HG03095 (cell line): ENCODE measurements around the gene KRTAP9-8.
"Not testable (repeated sequence)": the region's sequence is repeated elsewhere in the genome, so short reads cannot be mapped to it uniquely, and the experiment has no call there.

Source experiments
- ATAC-seq: cut with Tn5 transposase; IDR thresholded peaks from one replicate; pipeline ENCODE4 v1.9.1; 2021; ENCODE audit warnings: moderate library complexity; ENCODE audit not compliant: unreplicated experiment

Gene KRTAP9-8

DNA sequence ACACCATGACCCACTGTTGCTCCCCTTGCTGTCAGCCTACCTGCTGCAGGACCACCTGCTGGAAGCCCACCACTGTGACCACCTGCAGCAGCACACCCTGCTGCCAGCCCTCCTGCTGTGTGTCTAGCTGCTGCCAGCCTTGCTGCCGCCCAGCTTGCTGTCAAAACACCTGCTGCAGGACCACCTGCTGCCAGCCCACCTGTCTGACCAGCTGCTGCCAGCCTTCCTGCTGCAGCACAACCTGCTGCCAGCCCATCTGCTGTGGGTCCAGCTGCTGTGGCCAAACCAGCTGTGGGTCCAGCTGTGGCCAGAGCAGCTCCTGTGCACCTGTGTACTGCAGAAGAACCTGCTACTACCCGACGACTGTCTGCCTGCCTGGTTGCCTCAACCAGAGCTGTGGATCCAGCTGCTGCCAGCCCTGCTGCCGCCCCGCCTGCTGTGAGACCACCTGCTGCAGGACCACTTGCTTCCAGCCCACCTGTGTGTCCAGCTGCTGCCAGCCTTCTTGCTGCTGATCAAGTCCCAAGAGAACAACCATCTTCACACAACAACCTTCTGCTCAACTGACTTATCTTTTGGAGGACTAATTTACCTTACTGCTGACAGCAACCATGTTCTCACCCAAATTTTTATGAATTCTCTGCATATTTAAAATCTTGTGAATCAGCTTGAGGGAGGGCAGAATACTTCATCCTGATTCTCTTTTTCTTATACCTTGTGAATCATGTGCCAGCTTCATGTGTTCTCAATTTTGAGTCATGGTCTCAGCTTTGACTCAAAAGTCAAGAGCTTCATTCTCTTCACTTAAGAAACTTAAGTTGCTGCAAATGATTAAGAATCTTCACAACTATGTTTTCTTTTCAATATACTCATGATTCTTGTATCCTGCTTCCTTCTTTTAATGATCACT is 17.8 kb downstream of the KRTAP9-8 start, which contains the start of gene KRTAP9-9:
KRTAP9-9 (plus strand) TSS at position 4 of the 910 bp plus-strand sequence.
- not testable (repeated sequence) for ATAC-seq

DNA sequence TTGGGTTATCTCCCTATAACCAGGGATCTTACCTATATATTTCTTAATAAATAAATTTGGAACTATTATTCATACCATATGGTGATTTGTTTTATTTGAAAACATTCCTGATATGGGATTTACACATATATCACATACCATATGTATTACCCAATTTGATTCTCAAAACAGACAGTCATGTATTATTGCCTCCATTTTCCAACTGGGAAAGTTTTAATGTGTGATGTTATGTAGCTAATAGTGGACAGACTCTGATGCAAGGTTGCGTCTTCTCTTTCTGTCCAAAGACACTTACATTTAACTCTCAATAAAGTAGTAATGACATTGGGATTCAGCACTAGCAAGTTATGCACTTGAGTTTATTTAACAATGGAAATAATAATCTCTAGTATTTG is 18.5 kb downstream of the KRTAP9-8 start:
- no peak for ATAC-seq

DNA sequence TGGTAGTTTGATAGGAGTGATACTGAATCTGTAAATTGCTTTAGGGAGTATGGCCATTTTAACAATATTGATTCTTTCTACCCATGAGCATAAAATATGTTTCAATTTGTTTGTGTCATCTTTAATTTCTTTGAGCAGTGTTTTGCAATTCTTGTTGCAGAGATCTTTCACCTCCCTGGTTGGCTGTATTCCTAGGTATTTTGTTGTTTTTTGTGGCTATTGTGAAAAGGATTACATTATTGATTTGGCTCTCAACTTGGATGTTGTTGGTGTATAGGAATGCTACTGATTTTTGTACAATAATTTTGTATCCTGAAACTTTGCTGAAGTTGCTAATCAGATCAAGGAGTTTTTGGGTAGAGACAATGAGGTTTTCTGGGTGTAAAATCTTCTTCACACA is 20.6 kb downstream of the KRTAP9-8 start:
- ATAC-seq = no peak

DNA sequence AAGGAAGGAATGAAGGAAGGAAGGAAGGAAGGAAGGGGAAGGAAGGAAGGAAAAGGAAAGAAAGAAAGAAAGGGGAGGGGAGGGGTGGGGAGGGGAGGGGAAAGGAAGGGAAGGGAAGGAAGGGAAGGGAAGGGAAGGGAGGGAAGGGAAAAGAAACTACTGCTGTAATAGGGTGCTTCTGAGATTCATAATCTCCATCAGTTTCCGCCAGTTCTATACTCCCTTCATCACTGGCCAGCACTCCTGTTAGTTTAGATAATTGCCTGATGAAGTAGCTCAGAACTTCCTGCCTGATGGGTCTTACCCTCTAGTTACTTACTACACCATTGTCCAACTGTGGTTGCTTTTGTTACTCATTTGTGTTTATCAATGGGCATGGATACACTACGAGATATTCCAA is 25.4 kb downstream of the KRTAP9-8 start:
- ATAC-seq = no peak

DNA sequence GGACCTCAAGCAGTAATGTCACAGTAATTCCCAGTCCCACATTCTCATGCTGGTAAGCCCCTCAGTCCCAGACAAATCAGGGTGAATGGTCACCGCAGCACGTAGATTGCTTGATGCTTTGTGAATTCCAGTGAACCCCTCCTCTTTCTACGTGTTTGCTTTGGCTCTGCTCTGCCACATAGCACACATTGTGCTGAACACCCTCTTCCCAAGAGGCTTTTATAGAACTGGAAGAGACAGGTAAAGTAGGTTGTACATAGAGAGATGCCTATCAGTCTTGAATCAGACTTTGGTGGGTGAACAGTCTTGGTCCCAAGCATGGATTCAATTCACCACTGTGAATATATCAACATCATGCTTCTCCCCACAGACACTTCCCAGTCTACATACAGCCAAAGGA is 26.8 kb downstream of the KRTAP9-8 start:
- ATAC-seq = no peak

DNA sequence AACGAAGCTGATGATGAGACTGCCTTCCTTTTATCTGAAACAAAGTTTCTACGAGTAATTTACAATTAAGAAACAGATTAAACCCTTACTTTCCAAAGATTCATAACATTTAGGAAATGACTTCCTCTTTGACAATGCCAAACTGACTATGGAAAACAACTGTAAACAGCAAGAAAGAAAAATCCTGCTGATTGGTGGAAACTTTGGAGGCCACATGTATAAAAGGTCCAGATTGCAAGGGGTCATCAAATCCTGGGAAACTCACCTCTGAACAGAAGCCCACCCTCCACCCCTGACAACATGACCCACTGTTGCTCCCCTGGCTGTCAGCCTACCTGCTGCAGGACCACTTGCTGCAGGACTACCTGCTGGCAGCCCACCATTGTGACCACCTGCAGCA is 27.3 kb downstream of the KRTAP9-8 start, which contains the start of gene KRTAP9-6:
KRTAP9-6 (plus strand) TSS at position 301 of the 400 bp plus-strand sequence; CDS start at position 301, 0 bp downstream.
- ATAC-seq = no peak

DNA sequence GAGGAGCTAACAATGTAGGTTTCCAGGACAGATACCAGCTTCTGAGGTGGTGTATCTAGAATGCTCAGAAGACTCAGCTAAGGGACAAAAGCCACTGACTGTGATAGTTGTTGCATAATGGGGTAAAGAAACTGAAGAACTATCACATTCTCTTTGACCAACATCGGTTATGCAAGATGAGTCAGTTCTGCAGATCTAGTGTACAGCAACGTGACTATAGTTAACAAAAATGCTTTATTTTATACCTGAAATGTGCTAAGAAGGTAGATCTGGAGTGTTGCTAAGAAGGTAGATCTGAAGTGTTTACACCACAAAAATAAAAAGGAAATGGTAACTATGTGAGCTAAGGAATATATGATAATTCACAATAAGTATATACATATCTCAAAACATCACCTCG is 29.9 kb downstream of the KRTAP9-8 start:
- no peak for ATAC-seq

DNA sequence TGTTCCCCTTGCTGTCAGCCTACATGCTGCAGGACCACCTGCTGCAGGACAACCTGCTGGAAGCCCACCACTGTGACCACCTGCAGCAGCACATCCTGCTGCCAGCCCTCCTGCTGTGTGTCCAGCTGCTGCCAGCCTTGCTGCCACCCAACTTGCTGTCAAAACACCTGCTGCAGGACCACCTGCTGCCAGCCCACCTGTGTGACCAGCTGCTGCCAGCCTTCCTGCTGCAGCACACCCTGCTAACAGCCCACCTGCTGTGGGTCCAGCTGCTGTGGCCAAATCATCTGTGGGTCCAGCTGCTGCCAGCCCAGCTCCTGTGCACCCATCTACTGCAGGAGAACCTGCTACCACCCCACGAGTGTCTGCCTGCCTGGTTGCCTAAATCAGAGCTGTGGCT is 33.5 kb downstream of the KRTAP9-8 start:
- ATAC-seq = not testable (repeated sequence)

DNA sequence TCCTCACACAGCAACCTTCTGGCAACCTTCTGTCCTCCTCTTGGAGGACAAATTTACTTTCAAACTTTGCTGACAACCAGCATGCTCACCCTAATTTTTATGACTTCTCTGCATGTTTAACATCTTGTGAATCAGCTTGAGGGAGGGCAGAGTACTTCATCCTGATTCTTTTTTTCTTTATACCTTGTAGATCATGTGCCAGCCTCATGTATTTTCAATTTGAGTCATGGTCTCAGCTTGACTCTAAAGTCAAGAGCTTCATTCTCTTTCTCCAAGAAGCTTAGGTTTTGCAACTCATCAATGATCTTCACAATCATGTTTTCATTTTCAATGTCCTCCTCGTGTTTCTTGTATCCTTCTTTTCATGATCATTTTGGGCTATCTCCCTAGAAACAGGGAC is 34.1 kb downstream of the KRTAP9-8 start:
- no peak for ATAC-seq

DNA sequence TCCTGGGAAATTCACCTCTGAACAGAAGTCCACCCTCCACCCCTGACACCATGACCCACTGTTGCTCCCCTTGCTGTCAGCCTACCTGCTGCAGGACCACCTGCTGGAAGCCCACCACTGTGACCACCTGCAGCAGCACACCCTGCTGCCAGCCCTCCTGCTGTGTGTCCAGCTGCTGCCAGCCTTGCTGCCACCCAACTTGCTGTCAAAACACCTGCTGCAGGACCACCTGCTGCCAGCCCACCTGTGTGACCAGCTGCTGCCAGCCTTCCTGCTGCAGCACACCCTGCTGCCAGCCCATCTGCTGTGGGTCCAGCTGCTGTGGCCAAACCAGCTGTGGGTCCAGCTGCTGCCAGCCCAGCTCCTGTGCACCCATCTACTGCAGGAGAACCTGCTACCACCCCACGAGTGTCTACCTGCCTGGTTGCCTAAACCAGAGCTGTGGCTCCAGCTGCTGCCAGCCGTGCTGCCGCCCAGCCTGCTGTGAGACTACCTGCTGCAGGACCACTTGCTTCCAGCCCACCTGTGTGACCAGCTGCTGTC is 37.9 kb downstream of the KRTAP9-8 start, which contains the start of gene KRTAP9-7:
KRTAP9-7 (plus strand) TSS at position 51 of the 543 bp plus-strand sequence; CDS start at position 51, 0 bp downstream.
- not testable (repeated sequence) for ATAC-seq

DNA sequence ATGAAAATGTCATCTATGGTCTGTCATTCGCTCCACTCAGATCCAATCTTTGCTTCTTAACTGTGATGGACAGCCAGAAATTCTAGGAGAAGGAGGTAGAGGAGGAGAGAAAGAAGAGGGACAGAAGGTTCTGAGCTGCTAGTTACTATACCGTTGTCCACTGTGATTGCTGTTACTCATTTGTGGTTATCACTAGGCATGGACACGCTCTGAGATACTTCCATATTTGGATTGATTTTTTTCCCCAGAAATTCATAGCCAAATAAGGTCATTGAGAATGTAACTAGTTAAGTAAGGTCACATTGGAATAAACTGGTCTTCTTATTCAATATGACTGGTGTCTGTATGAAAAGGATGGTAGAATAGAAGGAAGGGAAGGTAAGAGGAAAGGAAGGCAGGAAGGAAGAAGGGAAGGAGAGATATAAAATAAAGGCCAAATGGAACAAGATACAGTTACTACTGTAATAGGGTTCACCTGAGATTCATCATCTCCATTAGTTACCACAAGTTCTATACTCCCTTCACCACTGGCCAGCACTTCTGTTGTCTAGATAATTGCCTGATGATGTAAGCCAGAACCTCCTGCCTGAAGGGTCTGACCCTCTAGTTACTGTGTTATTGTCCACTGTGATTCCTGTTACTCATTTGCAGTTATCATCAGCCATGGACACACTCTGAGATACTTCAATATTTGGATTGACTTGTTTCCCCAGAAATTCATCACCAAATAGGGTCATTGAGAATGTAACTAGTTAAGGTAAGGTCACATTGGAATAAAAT is 40.6 kb downstream of the KRTAP9-8 start:
- ATAC-seq = no peak

DNA sequence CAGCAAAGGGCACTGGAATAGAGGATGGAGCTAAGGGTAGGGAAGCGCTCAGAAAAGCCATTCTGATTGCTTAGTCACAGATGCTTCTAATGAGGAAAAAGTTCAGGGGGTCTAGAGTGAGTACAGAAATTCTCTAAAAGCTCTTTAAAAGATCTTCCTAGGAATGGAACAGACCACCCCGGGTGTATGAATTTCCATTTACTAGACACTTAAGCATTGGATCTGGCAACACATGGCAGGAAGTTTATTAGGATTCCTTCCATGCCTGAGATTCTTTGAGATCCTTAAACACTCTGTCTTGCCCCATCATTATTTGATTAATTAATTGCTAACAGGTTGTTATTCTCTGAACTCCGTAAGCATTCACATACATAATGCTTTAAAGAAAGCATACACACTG is 46.2 kb downstream of the KRTAP9-8 start:
- no peak for ATAC-seq

DNA sequence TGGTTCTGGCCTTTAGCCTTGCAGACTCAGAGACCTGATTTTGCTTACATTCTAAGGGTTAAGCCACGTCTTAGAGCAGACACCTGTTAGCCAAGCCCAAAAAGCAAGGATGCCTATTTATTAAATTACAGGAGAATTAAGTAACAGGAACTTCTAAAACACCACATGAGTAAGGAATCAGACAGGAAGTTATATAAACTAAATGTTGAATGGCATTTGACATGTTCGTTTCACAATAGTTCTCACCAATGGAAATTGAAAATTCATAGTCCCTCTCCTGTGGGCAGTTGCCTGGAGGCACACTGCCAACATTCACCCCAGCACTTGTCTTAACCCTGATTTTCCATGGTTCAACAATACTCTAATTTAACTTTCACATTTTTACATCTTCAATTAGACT is 46.7 kb downstream of the KRTAP9-8 start:
- ATAC-seq = no peak

DNA sequence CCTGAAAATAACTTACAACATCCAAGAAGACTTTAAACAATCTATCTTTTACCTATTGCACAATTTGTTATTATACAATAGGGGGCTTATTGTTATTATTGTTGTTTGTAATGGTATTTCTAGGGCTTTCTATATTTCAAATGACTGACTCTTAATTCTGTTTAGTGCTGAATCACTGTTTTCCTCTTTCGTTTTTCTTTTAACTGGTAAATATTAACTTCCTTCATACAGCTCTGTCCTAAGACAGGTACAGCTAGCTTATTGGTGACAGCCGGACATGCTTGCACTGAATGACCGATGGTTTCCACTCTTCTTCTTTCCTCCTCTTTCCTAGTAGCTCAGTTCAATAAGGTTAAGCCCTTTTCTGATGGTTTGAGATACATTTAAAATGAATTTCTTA is 49.3 kb downstream of the KRTAP9-8 start:
- no peak for ATAC-seq
